OCI-LY1 (cell line): ENCODE results near the gene TXNRD2.

Experiments used
- H2AFZ ChIP-seq: fragments of 200-600 bp; sonication (generic), shearing (Covaris generic); 2 replicates; pipeline ENCODE4 v1.6.0; 2014; ENCODE audit warnings: antibody characterized with exemption, mild to moderate bottlenecking, low read length
- H3F3A ChIP-seq: fragments of 200-600 bp; sonication (generic), shearing (Covaris generic); 2 replicates; pipeline ENCODE4 v1.6.0; 2014; ENCODE audit warnings: mild to moderate bottlenecking, antibody characterized with exemption, low read length, moderate library complexity; ENCODE audit not compliant: insufficient read depth
- H3K27ac ChIP-seq: fragments of 200-600 bp; sonication (generic); 2 replicates; pipeline ENCODE4 v1.5.1; 2014; ENCODE audit warnings: low read length, mixed run types, mild to moderate bottlenecking, low read depth; ENCODE audit not compliant: poor library complexity, severe bottlenecking
- H3K27me3 ChIP-seq: fragments of 200-600 bp; sonication (generic); 2 replicates; pipeline ENCODE4 v1.6.0; 2014; ENCODE audit warnings: antibody characterized with exemption, mild to moderate bottlenecking, low read length, moderate library complexity; ENCODE audit not compliant: insufficient read depth
- H3K36me3 ChIP-seq: fragments of 200-600 bp; sonication (generic); 2 replicates; pipeline ENCODE4 v1.6.1; 2014; ENCODE audit warnings: mild to moderate bottlenecking, antibody characterized with exemption, low read length, moderate library complexity, mixed read lengths; ENCODE audit not compliant: insufficient read depth
- H3K4me1 ChIP-seq: fragments of 200-600 bp; sonication (generic); 2 replicates; pipeline ENCODE4 v1.5.1; 2014; ENCODE audit warnings: mild to moderate bottlenecking, low read length, moderate library complexity; ENCODE audit not compliant: insufficient read depth, severe bottlenecking
- H3K4me2 ChIP-seq: fragments of 200-600 bp; sonication (generic), shearing (Covaris generic); 2 replicates; pipeline ENCODE4 v1.6.1; 2014; ENCODE audit warnings: low read length
- H3K4me3 ChIP-seq: fragments of 200-600 bp; sonication (generic); 2 replicates; pipeline ENCODE4 v1.5.1; 2014; ENCODE audit warnings: low read length, low read depth, mild to moderate bottlenecking, mixed read lengths; ENCODE audit not compliant: poor library complexity, severe bottlenecking
- H3K79me2 ChIP-seq: fragments of 200-600 bp; shearing (Covaris generic); 2 replicates; pipeline ENCODE4 v1.6.1; 2016; ENCODE audit warnings: mixed run types, low read length, mixed read lengths; ENCODE audit not compliant: insufficient read depth
- H3K9ac ChIP-seq: fragments of 200-600 bp; sonication (generic), shearing (Covaris generic); 2 replicates; pipeline ENCODE4 v1.6.1; 2014; ENCODE audit warnings: mild to moderate bottlenecking, low read length, mixed read lengths
- H3K9me2 ChIP-seq: fragments of 200-600 bp; sonication (generic), shearing (Covaris generic); 2 replicates; pipeline ENCODE4 v1.6.1; 2014; ENCODE audit warnings: low read depth, mild to moderate bottlenecking, low read length, mixed read lengths
- H3K9me3 ChIP-seq: fragments of 200-600 bp; shearing (Covaris generic); 2 replicates; pipeline ENCODE4 v1.6.1; 2014; ENCODE audit warnings: low read length, mixed read lengths
- H4K20me1 ChIP-seq: fragments of 200-600 bp; sonication (generic), shearing (Covaris generic); 2 replicates; pipeline ENCODE4 v1.6.0; 2016; ENCODE audit warnings: mild to moderate bottlenecking, low read length; ENCODE audit not compliant: insufficient read depth
- CTCF ChIP-seq: fragments of 200-600 bp; sonication (generic), shearing (Covaris generic); IDR thresholded peaks from 2 replicates; pipeline ENCODE4 v1.5.1; 2017; ENCODE audit warnings: mild to moderate bottlenecking, antibody characterized with exemption, low read length, moderate library complexity, mixed read lengths
- EZH2 ChIP-seq: fragments of 200-600 bp; sonication (generic), shearing (Covaris generic); IDR thresholded peaks from 2 replicates; pipeline ENCODE4 v1.8.0; 2017; ENCODE audit warnings: borderline replicate concordance, mixed run types, mild to moderate bottlenecking, antibody characterized with exemption, low read length, moderate library complexity, mixed read lengths

Gene TXNRD2

GRCh38 chr22:19968450-19968891, 26.9 kb upstream of the TXNRD2 start:
- Histone ChIP-seq H3K36me3 (peaks cover 23% of the 10 kb centered on the region; the same call in 1 of the 2 replicates), H3K9me2 (no peaks in the 10 kb centered on the region), H4K20me1 (no peaks in the 10 kb centered on the region), H3K27me3 (no peaks in the 10 kb centered on the region), H3K4me1 (no peaks in the 10 kb centered on the region), H3K4me2 (no peak overlapping the region), H3K27ac (no peak overlapping the region), H3K79me2 (no peaks in the 10 kb centered on the region), H2AFZ (no peak overlapping the region), H3K9me3 (no peaks in the 10 kb centered on the region), H3K9ac (no peak overlapping the region), H3F3A (no peaks in the 10 kb centered on the region), H3K4me3 (no peak overlapping the region)
- TF ChIP-seq CTCF (no peak), EZH2 (no peak)

DNA sequence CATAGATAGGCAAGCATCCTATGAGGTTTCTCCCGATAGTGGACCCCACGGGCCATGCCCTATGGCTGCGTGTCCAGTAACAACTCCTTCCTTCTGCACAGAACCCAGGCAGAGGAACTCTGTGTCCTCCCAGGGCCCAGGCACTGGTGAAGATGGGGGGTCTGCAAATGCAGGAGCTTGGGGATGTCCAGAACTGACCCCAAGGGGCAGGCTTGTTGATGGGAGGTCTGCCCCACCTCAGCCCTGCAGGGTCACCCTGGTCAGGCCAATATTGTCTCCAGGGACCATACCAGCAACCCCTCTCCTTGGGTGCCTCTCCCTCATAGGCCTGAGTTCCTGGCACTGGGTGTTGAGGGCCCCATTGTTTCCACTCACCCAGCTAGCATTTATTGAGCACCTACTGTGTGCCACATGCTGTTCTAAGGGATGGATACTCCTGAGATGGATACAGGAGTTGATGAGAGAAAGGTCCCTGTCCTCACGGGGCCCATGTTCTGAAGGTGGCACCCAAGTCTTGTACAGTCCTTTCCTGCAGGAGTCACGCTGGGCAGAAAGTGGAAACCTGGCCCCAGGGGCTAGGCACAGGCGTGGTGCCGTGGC, 26.3 kb upstream of the TXNRD2 start:
- Histone ChIP-seq H3K4me3 (no peak overlapping the region), H4K20me1 (no peaks in the 10 kb centered on the region), H3K27me3 (no peaks in the 10 kb centered on the region), H3K27ac (no peak overlapping the region), H3K79me2 (no peaks in the 10 kb centered on the region), H3K4me2 (no peak overlapping the region), H3K9me3 (no peaks in the 10 kb centered on the region), H3K9ac (no peak overlapping the region), H3K4me1 (peaks cover under 1% of the 10 kb centered on the region), H3K9me2 (no peaks in the 10 kb centered on the region), H3F3A (no peaks in the 10 kb centered on the region), H2AFZ (no peak overlapping the region), H3K36me3 (peaks cover 23% of the 10 kb centered on the region; the same call in 1 of the 2 replicates)
- TF ChIP-seq CTCF (no peak), EZH2 (no peak)

DNA sequence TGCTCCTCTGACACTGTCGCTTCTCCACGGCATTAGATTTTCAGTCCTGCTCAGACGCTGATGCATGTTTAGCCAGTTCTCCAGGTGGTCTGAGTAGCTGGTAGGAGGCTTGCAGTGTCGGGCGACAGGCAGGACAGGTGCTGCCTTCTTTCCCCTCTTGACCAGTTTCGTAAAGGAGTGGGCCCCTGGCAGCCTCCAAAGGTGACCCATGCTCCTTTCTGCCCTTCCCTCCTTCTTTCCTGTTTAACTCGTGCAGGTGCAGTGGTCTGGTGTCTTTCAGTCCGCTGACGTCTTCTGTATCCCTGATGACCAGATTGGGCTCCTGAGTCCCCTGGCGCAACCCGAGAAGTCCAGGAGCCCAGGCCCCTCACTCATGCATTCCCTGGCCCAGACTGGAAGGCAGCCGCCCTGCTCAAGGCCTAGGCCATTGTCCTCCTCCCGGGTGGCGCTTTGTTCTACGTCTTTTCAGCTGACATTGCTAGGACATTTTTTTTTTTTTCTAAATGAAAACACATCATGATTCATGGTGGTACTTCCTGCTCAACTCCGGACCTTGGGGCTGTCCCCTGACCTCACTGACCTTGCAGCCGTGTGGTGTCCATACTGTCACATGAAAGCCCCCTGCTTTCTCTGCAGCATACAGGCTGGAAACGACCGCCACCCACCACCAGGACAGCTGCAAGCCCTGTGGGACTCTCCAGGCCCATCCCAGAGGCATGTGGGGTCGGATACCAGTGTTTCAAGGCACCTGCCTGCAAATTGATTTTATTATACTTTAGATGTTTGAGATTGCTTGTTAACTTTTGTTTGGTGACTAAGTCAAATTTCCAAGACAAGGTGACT, 25.5 kb upstream of the TXNRD2 start:
- Histone ChIP-seq H2AFZ (no peak overlapping the region), H3K4me1 (peaks cover 7% of the 10 kb centered on the region), H3K27me3 (no peaks in the 10 kb centered on the region), H3K36me3 (peaks cover 23% of the 10 kb centered on the region; the same call in 1 of the 2 replicates), H3F3A (no peaks in the 10 kb centered on the region), H3K79me2 (no peaks in the 10 kb centered on the region), H3K9ac (no peak overlapping the region), H3K4me2 (no peak overlapping the region), H3K27ac (no peak overlapping the region), H3K9me3 (no peaks in the 10 kb centered on the region), H3K9me2 (no peaks in the 10 kb centered on the region), H4K20me1 (no peaks in the 10 kb centered on the region), H3K4me3 (no peak overlapping the region)
- TF ChIP-seq EZH2 = no peak
- no peak for TF ChIP-seq CTCF
